GM19099 (cell line): ENCODE data around the gene PKIB.

ENCODE experiments used
- POLR2A ChIP-seq: IDR thresholded peaks from 3 replicates; pipeline ENCODE4 v1.6.1; 2011; ENCODE audit warnings: low read depth; ENCODE audit not compliant: insufficient read length; ENCODE audit errors: extremely low read depth

The PKIB gene

DNA sequence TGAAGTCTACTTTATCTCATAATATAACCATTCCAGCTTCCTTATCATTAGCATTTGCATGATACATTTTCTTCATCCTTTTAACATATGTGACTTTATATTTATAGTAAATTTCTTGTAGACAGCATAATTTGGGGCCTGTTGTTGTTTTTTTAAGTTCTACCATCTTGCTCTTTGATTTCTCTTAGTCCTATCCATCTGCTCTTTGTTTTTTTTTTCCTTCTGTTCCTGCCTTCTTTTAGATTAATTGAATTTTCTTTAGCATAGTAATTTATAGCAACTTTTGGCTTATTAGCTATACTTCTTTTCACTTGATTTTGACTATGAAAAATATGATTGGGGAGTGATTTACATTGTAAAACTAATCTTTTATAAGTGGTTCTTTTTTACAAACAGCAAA is 150.1 kb downstream of the PKIB start:
- no peak for TF ChIP-seq POLR2A

DNA sequence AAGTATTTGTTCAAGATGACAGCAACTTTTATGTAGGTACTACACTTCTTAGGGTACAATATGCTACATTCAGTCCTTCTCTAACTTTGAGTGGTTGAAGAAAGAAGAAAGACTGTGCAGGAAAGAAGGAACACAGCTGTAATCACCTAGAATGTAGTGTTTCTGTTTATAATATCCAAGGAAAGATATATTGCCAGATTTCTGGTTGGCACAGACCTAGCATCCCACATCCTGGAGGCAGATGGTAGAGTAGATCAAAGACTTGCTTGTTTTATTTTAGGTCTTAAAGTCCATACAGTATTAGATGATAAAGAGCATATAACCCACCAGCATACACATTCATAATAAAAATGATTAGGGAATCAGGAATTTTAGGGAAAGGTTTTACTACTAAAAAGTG is 156.1 kb downstream of the PKIB start:
- TF ChIP-seq POLR2A: no peak

DNA sequence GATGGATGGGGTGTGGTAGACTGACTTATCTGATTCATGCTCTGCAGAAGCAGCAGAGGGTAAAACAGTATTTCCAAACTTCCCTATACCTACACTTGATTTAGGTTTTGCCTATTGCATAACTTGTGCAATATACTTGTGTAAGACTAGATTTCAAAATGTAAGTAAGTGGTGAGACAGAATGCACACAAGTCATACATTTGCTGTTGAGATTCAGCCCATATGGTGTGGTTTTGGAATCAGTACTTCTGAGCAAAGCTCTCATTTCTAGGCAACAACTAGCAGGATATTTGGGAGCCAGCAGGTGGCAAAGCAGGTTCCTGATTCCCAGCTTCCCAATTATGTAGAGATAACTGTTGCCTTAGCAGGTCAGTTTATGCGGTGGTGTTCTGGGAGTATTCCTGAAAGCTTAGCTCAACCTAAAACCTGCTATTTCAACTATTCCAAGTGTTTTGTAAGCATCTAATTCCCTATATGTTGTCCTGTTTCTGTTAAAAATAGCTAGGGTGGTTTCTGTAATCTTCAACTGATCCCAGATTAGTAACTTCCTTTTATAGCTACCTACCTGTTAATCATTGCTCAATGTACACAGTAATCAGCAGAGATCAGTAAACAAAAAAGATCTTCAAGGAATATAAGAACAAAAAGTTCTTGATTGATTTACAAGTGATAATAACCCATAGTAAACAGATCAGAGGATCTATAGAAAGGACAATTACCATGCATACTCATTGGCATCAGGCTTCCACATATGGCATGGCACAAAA is 160.8 kb downstream of the PKIB start:
- no peak for TF ChIP-seq POLR2A

DNA sequence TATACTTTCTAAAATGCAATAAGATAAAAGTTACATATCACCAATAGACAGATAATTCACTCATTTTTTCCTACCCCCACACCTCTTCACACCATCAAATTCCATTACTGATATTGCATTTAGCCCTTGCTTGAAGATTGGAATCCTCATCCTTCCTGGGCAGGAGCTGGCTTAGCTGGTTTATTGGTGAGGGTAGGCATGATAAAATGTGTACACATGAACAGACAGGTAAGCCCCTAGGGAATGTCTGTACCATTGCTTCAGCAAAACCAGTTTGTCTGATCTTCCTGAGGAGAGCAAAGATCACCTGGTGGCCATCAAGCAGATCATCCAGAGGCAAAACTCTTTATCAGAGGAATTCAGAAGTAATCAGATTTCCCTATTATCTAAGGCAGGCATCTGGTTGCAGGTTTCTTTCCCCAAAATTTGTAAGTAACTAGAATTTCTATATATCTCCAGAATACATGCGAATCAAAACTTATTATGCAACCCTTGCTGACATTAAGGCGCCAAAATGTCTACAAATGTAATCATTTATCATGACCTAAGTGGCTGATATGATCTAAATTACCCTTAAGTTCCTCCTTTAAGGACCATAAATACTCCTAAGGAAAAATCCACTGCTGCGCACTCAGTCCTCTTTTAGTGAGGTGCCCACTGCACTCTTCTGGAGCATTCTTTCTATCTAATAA is 162.7 kb downstream of the PKIB start:
- TF ChIP-seq POLR2A: no peak
